IgD-negative memory B cell (primary cell): ENCODE results near the gene ELP4. TPM values are rescaled to one million over a fixed set of nuclear protein-coding genes. Genes with fewer than 3 reads are reported as not detected.
"Not testable (repeated sequence)": the region's sequence is repeated elsewhere in the genome, so short reads cannot be mapped to it uniquely, and the experiment has no call there.

Experiments
- H3K27ac Mint-ChIP-seq, 3 donors: one replicate each; pipeline ENCODE4 v1.8.0; 2020 to 2022; ENCODE audit warnings: mild to moderate bottlenecking in 3 of 3, mixed read lengths in 3 of 3, moderate library complexity in 1 of 3
- H3K27me3 Mint-ChIP-seq: one replicate; pipeline ENCODE4 v1.8.0; 2021; ENCODE audit warnings: mixed read lengths
- H3K36me3 Mint-ChIP-seq: one replicate; pipeline ENCODE4 v1.8.0; 2020; ENCODE audit warnings: mild to moderate bottlenecking, mixed read lengths
- H3K4me1 Mint-ChIP-seq, 3 donors: one replicate each; pipeline ENCODE4 v1.8.0; 2020 to 2022; ENCODE audit warnings: mixed read lengths in 3 of 3, mild to moderate bottlenecking in 1 of 3
- H3K4me3 Mint-ChIP-seq, 4 donors: one replicate each; pipeline ENCODE4 v1.8.0; 2020 to 2022; ENCODE audit warnings: mild to moderate bottlenecking in 4 of 4, mixed read lengths in 4 of 4, moderate library complexity in 3 of 4
- H3K9me3 Mint-ChIP-seq, 3 donors: one replicate each; pipeline ENCODE4 v1.8.0; 2020 to 2021; ENCODE audit warnings: mixed read lengths in 3 of 3, mild to moderate bottlenecking in 1 of 3
- polyA plus RNA-seq: library from polyadenylated mRNA; unstranded; fragments of 300-500 nt; fragmentation: Illumina TruSeq; gene quantifications from one replicate; pipeline ENCODE4 v1.2.3, GENCODE V29; 2021

Gene ELP4, protein sequence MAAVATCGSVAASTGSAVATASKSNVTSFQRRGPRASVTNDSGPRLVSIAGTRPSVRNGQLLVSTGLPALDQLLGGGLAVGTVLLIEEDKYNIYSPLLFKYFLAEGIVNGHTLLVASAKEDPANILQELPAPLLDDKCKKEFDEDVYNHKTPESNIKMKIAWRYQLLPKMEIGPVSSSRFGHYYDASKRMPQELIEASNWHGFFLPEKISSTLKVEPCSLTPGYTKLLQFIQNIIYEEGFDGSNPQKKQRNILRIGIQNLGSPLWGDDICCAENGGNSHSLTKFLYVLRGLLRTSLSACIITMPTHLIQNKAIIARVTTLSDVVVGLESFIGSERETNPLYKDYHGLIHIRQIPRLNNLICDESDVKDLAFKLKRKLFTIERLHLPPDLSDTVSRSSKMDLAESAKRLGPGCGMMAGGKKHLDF
- 15.3 TPM for polyA plus RNA-seq

DNA sequence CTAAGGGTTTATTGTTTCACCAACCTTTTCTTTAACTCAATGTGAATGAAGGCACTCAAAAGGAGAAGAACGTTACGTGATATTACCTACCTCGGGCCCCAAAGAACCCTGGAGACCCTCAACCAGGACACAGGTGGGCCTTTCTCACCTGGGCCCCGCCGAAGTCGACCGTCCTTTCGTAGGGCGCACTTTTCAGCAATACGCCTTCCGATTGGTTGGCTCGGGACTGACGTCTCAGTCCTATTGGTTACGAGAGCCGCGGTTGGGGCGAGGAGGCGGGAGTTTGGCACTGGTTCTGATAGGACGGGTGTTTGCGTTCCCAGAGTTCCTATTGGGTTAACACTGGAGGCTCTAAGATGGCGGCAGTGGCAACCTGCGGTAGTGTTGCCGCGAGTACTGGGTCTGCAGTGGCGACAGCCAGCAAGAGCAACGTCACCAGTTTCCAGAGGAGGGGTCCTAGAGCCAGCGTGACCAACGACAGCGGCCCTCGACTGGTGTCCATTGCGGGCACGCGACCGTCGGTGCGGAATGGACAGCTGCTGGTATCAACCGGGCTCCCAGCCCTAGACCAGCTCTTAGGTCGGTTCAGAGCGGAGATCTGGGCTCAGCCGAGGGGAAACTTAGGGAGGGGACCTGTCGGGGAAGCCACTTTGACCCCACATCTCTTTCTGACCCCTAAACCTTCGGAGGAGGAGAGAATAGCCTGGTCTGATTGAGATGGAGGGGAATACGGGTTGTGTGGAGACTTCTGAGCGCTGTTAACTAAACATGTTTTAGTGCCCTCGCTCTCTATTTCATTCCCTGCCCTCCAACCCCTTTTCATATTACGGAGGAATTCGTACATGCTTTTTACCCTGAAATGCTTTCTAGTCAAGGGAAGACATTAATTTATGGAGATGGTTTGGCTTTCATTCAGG lies at the start of gene ELP4, which contains the start of gene IMMP1L:
ELP4 (plus strand) TSS at position 339 of the 917 bp plus-strand sequence; CDS start at position 357, 18 bp downstream.
IMMP1L (minus strand) TSS at position 194 of the 917 bp plus-strand sequence. CDS start 46,346 bp downstream, outside the sequence.
- H3K4me1 Mint-ChIP-seq: peaks cover 19 to 37% (median 34%) of the 10 kb centered on the region in 3 donors
- H3K36me3 Mint-ChIP-seq: peaks cover 2% of the 10 kb centered on the region

GRCh38 chr11:31464436-31464835 lies 45.1 kb upstream of the ELP4 start:
- Mint-ChIP-seq H3K36me3 (peaks cover 15% of the 10 kb centered on the region), H3K27ac (no peak overlapping the region), H3K9me3 (peaks cover 0 to 5% (median 5%) of the 10 kb centered on the region in 3 donors), H3K27me3 (no peaks in the 10 kb centered on the region), H3K4me3 (no peak overlapping the region), H3K4me1 (peaks cover 0 to 6% (median 1%) of the 10 kb centered on the region in 3 donors)

More for the DNA sequence above, at the start of gene ELP4, which contains the start of gene IMMP1L:
- Mint-ChIP-seq H3K27me3 (no peaks in the 10 kb centered on the region), H3K4me3 (peak within 1 kb of the TSS; percentile 94 to 100 (median 98)), H3K9me3 (no peaks in the 10 kb centered on the region), H3K27ac (peak within 1 kb of the TSS; percentile 78 to 99 (median 98))

GRCh38 chr11:31474083-31474482 lies 35.5 kb upstream of the ELP4 start:
- Mint-ChIP-seq H3K4me1 (peaks cover 0 to 4% (median 0%) of the 10 kb centered on the region in 3 donors), H3K4me3 (no peak overlapping the region), H3K27ac (no peak overlapping the region), H3K9me3 (no peaks in the 10 kb centered on the region), H3K27me3 (no peaks in the 10 kb centered on the region), H3K36me3 (peaks cover 4% of the 10 kb centered on the region)

- Mint-ChIP-seq H3K36me3 (no peaks in the 10 kb centered on the region), H3K9me3 (no peaks in the 10 kb centered on the region), H3K27me3 (no peaks in the 10 kb centered on the region), H3K4me3 (no peak overlapping the region), H3K27ac (no peak overlapping the region), H3K4me1 (peaks cover 1 to 4% (median 2%) of the 10 kb centered on the region in 3 donors)
Measured at GRCh38 chr11:31477528-31478222, 31.9 kb upstream of the ELP4 start.

DNA sequence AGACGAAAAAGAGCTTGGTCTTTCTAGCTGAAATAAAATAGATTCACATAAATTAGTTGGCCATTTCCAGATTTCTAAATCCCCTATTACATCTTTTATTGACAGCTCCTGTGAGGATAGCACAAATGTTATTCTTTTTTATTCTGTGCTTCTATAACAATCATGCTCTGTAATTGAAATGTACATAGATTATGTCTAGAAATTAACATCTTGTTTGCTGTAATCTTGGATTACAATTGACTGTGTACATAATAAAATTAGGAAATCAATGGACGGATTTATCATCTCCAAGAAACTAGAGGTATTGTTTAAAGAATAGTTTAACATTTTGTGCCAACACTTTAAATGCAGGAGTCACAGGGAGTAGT lies 31.4 kb upstream of the ELP4 start:
- no peak overlapping the region for H3K4me3 Mint-ChIP-seq
- H3K4me1 Mint-ChIP-seq: peaks cover 1 to 4% (median 2%) of the 10 kb centered on the region in 3 donors
- H3K27me3 Mint-ChIP-seq: no peaks in the 10 kb centered on the region

DNA sequence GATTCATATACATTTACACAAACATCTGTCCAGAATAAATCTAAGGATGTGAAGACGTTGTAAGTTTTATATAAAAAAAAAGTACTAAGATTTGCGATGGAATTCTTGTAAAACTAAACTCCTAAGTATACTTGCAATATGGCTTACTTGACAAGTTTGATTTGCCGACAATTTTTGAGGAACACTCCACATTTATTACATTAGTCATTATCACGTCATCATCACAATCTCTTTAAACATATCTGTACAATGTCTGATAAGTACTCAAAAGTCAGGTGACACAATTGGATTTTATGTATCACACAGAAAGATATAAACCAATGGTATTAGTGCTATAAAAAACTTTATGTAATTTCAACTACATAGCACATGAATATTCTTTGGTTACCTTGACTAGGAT lies 30.5 kb upstream of the ELP4 start:
- H3K27ac Mint-ChIP-seq: no peak overlapping the region
- H3K4me1 Mint-ChIP-seq: peaks cover under 1 to 2% (median 1%) of the 10 kb centered on the region in 3 donors
- H3K9me3 Mint-ChIP-seq: no peaks in the 10 kb centered on the region
- peaks cover under 1% of the 10 kb centered on the region for H3K36me3 Mint-ChIP-seq
- H3K4me3 Mint-ChIP-seq: no peak overlapping the region
- H3K27me3 Mint-ChIP-seq: no peaks in the 10 kb centered on the region

More for the DNA sequence above, 31.4 kb upstream of the ELP4 start:
- Mint-ChIP-seq H3K36me3 (no peaks in the 10 kb centered on the region), H3K27ac (no peak overlapping the region), H3K9me3 (no peaks in the 10 kb centered on the region)

DNA sequence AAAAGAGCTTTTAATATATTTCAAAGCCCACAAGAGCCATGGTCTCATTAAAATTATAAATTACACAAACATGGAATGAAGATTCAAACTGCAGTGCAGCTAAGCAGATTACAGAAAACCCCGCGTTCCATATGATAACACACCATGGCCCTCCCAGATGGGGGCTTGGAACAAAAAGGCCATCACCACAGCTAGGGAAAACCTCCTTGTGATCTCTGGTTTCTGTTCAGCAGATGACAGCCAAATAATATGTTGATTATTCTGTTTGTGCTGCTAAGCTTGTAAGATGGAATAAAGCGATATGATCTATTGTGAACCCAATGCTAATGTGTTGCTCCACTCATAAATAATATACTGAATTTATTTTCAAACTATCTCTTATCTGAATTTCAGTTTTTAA lies 28.6 kb upstream of the ELP4 start:
- Mint-ChIP-seq H3K27me3 (no peaks in the 10 kb centered on the region), H3K4me3 (no peak overlapping the region), H3K9me3 (no peaks in the 10 kb centered on the region), H3K27ac (no peak overlapping the region), H3K36me3 (peaks cover 2% of the 10 kb centered on the region), H3K4me1 (peaks cover 0 to 3% (median 2%) of the 10 kb centered on the region in 3 donors)

GRCh38 chr11:31484497-31484896 lies 25.1 kb upstream of the ELP4 start:
- Mint-ChIP-seq H3K36me3 (peaks cover 2% of the 10 kb centered on the region), H3K27ac (no peak overlapping the region), H3K9me3 (no peaks in the 10 kb centered on the region), H3K27me3 (no peaks in the 10 kb centered on the region), H3K4me3 (no peak overlapping the region), H3K4me1 (peaks cover 0 to 3% (median 3%) of the 10 kb centered on the region in 3 donors)

- Mint-ChIP-seq H3K4me3 (no peak overlapping the region), H3K36me3 (peaks cover 8% of the 10 kb centered on the region), H3K4me1 (peaks cover 3 to 10% (median 8%) of the 10 kb centered on the region in 3 donors), H3K27ac (no peak overlapping the region), H3K9me3 (no peaks in the 10 kb centered on the region), H3K27me3 (no peaks in the 10 kb centered on the region)
Measured at GRCh38 chr11:31487848-31488247, 21.7 kb upstream of the ELP4 start.

DNA sequence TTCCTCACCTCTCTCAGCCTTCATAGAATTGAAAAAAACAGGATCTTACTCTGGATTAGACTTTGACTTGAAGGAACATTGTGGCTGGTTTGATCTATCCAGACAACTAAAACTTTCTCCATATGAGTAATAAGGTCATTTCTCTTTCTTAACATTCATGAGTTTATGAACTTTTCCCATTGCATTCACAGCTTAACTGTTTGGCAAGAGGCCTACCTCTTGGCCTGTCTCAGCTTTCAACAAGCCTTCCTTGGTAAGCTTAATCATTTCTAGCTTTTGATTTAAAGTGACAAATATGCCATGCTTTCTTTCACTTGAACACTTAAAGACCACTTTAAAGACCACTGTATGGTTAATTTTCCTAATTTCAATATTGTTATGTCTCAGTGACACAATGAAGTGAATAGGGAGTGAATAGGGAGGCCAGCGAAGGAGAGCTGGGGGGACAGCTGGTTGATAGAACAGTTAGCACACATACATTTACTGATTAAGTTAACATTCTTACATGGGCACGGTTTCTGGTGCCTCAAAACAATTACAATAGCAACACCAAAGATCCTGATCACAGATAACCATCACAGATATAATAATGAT lies 17.1 kb upstream of the ELP4 start:
- Mint-ChIP-seq H3K27ac (no peak overlapping the region), H3K27me3 (no peaks in the 10 kb centered on the region), H3K4me1 (peaks cover 7 to 12% (median 8%) of the 10 kb centered on the region in 3 donors), H3K9me3 (peaks cover 0 to 2% (median 0%) of the 10 kb centered on the region in 3 donors), H3K4me3 (no peak overlapping the region), H3K36me3 (peaks cover 18% of the 10 kb centered on the region)

GRCh38 chr11:31493235-31493634 lies 16.3 kb upstream of the ELP4 start:
- no peaks in the 10 kb centered on the region for H3K27me3 Mint-ChIP-seq
- H3K27ac Mint-ChIP-seq: peak overlapping the region in 1 of 3 donors; percentile 85
- peaks cover 18% of the 10 kb centered on the region for H3K36me3 Mint-ChIP-seq
- no peak overlapping the region for H3K4me3 Mint-ChIP-seq
- H3K4me1 Mint-ChIP-seq: peaks cover 7 to 11% (median 9%) of the 10 kb centered on the region in 3 donors
- peaks cover 0 to 2% (median 0%) of the 10 kb centered on the region in 3 donors for H3K9me3 Mint-ChIP-seq

GRCh38 chr11:31493762-31494161 lies 15.8 kb upstream of the ELP4 start:
- not testable (repeated sequence) for H3K9me3 Mint-ChIP-seq, H3K4me3 Mint-ChIP-seq, H3K27me3 Mint-ChIP-seq
- Mint-ChIP-seq H3K36me3 (peaks cover 18% of the 10 kb centered on the region), H3K27ac (peak overlapping the region in 1 of 3 donors; percentile 85), H3K4me1 (peaks cover 7 to 14% (median 12%) of the 10 kb centered on the region in 3 donors)

DNA sequence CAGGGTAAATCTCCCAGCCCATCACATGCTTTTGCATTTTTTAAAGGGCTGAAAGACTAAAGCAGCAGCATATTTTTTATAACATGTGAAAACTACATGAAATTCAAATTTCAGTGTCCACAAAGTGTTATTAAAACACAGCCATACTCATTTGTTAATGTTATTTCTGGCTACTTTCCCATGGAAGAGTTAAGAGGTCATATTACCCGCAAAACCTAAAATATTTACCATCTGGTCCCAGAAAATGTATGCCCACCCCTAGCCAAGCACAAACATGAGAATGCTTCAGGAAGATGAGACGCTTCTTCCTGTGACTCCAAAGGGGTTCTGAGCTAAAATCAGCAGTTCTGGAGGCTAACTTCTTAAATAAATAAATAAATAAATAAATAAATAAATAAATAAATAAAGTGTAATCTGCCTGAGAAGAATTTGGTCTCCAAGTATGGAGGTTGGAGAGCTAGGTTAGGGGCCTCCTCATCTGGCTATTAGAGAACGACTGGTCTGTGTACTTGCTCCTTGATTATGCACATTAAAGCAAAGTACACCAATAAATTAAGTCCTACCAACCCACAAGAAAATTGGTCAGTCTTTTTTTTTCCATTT lies 9.9 kb upstream of the ELP4 start:
- H3K9me3 Mint-ChIP-seq: peaks cover 0 to 2% (median 0%) of the 10 kb centered on the region in 3 donors
- H3K4me3 Mint-ChIP-seq: no peak overlapping the region
- peaks cover 3 to 7% (median 7%) of the 10 kb centered on the region in 3 donors for H3K4me1 Mint-ChIP-seq
- H3K36me3 Mint-ChIP-seq: peaks cover 11% of the 10 kb centered on the region
- no peak overlapping the region for H3K27ac Mint-ChIP-seq
- H3K27me3 Mint-ChIP-seq: no peaks in the 10 kb centered on the region

- peaks cover 8 to 12% (median 9%) of the 10 kb centered on the region in 3 donors for H3K4me1 Mint-ChIP-seq
- no peaks in the 10 kb centered on the region for H3K9me3 Mint-ChIP-seq
- no peak overlapping the region for H3K4me3 Mint-ChIP-seq
- H3K27me3 Mint-ChIP-seq: no peaks in the 10 kb centered on the region
- peaks cover 7% of the 10 kb centered on the region for H3K36me3 Mint-ChIP-seq
- H3K27ac Mint-ChIP-seq: no peak overlapping the region
Measured at GRCh38 chr11:31500560-31500959, 9.0 kb upstream of the ELP4 start.
